HG03521 (cell line): ENCODE measurements around the gene PPP5C.
"Not testable (repeated sequence)": the region's sequence is repeated elsewhere in the genome, so short reads cannot be mapped to it uniquely, and the experiment has no call there.

Experiments used
- ATAC-seq: cut with Tn5 transposase; IDR thresholded peaks from one replicate; pipeline ENCODE4 v1.9.1; 2021; ENCODE audit warnings: mild to moderate bottlenecking, moderate library complexity; ENCODE audit not compliant: unreplicated experiment

Gene PPP5C

GRCh38 chr19:46383846-46384245, 37.0 kb downstream of the PPP5C start:
- no peak for ATAC-seq

DNA sequence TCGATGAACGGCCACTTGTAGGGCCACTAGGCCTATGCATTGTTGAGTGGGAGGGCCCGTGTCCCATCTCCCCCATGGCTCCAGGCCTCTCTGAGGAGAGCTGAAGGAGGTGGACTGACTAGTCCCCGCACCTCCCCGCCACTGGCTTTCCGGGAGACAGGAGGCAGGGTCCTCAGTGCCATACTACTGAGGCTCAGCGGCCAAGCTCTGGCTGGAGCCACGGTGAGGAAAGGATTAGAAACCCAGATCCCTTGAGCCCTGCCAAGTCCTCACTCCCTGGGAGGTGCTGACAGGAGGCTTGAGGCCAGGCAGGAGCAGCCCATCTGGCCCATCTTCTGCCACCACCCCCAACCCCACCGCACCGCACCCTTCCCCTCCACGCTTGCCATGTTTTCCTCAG, 37.5 kb downstream of the PPP5C start:
- no peak for ATAC-seq

GRCh38 chr19:46385636-46386035, 38.7 kb downstream of the PPP5C start:
- ATAC-seq: no peak

DNA sequence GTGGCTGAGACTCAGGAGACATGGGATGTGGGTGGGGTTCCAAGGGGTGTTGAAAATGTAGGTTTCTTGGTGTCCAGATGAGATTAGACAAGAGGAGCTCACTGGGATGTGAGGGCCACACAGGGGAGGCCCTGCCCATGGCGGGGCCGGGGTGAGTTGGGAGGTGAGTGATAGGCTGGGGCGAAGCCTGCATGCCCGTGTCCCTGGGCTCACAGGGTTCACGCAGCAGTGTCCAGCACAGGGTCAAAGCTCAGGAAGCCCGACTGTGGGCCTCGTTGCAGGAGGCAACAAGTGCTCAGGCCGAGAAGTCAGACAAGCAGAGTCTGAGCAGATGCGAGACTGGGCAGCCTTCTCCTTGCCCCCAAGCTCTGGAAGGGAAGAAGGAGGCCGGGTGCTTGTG, 39.3 kb downstream of the PPP5C start:
- no peak for ATAC-seq

- ATAC-seq: no peak
Observed at GRCh38 chr19:46386996-46387712, 40.3 kb downstream of the PPP5C start.

DNA sequence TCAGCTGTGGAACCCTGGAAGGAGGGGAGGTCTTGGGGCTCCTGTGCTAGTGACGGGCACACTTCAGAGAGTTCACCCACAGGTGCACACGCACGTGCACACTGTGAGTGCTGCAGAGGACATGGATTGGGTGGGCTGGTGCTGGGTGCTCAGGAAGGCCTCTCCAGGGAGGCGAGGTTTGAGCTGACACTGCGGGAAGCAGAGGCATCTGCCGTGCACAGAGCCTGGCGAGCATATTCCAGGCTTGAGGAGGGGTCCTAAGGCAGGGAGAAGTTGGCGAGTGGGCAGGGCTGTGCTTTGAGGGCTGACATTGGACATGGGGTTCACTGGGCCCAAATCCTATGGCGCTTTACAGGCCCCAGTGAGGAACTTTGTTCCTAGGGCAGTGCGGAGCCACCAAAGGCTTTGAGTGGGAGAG, 40.8 kb downstream of the PPP5C start:
- ATAC-seq: no peak

DNA sequence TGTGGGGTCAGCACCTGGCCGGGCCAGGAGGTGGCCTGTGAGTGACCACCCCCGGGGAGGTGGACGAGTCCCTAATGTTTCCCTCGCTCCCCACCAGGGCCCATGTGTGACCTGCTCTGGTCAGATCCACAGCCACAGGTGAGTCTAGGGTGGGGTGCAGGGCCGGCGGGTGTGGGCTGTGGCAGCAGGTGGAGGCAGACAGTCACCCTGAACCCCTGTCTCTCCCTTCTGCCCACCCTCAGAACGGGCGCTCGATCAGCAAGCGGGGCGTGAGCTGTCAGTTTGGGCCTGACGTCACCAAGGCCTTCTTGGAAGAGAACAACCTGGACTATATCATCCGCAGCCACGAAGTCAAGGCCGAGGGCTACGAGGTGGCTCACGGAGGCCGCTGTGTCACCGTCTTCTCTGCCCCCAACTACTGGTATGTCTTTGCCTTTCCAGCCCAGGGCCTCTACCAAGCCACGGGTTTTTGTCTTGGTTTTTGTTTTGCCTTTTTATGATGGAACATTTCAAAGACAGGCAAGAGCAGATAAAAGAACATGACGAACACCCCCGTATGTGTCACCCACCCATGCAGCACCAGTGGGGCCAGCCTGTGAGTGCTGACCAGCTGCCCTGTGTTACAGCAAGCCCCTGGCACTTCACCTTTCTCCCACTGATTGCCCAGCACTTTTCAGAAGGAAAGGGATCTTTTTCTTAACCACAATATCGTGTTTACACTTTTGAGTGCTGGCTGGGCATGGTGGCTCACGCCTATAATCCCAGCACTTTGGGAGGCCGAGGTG, 41.6 kb downstream of the PPP5C start:
- no peak for ATAC-seq

GRCh38 chr19:46390121-46390858, 43.4 kb downstream of the PPP5C start:
- no peak for ATAC-seq

- ATAC-seq: no peak
Observed at GRCh38 chr19:46390866-46391265, 44.0 kb downstream of the PPP5C start.

- no peak for ATAC-seq
Observed at GRCh38 chr19:46391296-46392251, 44.7 kb downstream of the PPP5C start.

- ATAC-seq: no peak
Observed at GRCh38 chr19:46392252-46392801, 45.4 kb downstream of the PPP5C start.

- no peak for ATAC-seq
Observed at GRCh38 chr19:46392837-46393236, 46.0 kb downstream of the PPP5C start.

GRCh38 chr19:46393456-46394401, 46.8 kb downstream of the PPP5C start:
- no peak for ATAC-seq

DNA sequence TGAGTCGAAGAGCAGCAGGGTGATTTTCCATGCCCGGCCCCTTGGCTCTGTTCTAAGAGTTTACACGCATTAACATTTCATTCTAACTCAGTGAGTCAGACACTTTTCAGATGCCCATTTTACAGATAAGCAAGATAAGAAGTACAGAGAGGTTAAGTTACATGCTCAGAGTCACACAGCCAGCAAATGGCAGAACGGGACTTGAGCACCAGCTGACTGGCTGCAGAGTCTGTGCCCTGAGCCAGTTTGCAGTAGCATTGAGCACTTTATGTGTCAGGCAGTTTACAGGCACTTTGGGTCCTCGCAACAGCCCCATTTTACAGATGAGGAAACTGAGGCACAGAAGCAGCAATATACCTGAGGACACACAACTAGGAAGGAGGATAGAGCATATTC, 47.5 kb downstream of the PPP5C start:
- ATAC-seq: no peak

DNA sequence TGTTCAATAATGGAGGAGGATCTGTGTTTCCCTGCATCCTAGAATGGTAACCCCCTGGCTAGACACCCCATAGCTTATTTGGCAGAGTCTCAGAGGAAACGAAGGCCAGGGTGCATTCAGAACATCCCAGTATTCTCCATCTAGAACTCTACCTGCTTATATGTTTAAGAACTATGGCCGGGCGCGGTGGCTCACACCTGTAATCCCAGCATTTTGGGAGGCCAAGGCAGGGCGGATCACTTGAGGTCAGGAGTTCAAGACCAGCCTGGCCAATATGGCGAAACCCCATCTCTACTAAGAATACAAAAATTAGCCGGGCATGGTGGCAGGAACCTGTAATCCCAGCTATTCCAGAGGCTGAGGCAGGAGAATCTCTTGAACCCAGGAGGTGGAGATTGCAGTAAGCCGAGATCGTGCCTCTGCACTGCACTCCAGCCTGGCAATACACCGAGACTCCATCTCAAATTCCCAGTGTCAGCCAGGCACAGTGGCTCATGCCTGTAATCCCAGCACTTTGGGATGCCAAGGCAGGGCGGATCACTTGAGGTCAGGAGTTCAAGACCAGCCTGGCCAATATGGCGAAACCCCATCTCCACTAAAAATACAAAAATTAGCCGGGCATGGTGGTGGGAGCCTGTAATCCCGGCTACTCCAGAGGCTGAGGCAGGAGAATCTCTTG, 51.1 kb downstream of the PPP5C start:
- not testable (repeated sequence) for ATAC-seq

DNA sequence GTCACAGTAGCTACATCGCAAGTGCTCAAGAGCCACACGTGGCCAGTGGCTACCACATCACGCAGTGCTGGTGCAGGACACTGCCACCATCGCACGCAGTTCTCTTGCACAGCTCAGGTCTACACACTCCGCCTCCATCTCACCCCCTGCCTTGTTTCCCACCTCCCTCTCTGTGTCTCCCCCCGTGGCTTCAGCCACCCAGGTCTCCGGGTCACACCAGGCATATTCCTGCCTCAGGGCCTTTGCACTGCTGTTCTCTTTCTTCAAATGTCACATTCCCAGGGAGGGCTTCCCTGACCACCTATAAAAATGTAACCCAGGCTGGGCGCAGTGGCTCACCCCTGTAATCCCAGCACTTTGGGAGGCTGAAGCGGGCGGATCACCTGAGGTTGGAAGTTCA, 55.8 kb downstream of the PPP5C start:
- no peak for ATAC-seq

DNA sequence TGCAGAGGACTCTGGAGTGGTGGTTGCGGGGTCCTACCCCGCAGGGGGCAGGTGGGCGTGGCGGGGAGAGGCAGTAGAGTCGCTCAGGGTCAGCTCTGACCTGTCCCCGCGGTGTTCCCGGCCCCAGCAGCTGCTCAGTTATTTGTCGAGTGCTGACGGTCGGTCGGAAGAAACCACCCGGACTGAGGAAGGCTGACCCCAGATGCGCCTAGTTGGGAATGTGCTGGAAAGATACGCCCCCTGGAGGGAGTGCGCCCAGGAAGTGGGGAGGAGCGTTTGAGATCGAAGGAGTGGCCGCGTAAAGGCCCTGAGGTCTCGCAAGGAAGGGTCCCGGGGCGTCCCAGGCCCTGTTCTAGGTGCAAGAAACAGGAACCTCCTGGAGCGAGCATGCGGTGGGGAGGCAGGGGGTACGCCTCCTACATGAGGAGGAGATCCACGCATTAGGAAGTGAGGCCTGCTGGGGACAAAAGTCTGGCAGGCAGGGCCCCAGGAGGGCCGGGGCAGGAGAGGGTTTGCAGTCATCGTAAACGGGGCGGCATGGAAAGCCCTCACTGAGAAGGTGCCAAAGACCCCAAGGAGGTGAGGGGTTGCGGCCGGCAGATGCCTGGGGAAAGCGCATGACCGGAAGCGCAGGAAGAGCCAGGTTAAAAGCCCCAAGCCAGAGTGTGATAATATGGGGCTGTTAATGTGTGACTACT, 57.3 kb downstream of the PPP5C start:
- no peak for ATAC-seq
